ENCODE measurements around the gene IGSF21.

IGSF21 gene

GRCh38 chr1:18107369-18108298 is at the start of gene IGSF21:
TSS of gene IGSF21 (plus strand) at chr1:18107798. CDS start at chr1:18108129, 331 bp downstream.
- DNase-seq (ENCODE audit: low spot score), result no peak

DNA sequence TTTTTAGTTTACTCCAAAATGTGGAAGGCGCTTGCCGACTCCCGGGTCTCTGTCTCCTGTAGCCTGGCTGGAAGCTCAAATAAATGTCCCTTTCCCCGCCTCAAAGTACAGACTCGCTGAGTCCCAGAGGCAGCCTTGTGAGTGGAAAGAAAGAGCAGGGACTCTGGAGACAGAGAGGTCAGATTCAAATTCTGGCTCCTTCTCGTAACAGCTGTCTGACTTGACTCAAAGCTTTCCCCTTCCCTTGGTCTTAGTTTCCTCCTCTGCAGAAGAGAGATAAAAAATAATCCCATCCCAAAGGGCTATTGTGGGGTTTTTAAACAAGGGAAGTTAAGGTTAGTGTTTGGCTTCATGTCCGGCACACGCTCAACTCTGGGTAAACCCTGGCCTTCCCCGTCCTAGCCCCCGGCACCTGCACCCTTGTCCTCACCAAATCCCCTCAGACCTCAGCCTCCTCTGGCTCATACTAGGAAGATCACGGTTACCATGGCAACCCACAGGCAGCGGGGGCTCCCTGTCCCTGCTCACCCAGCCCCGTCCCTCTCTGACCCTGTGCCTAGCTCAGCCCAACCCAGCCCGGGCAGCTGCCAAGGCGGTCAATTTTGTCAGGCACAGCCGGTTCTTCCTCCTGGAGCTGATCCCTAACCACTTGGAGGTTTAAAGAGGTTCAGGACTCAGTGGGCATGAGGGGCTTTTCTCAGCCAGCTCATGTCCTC is 49.2 kb upstream of the IGSF21 start:
- no peak for DNase-seq (ENCODE audit: low spot score)

- no peak for DNase-seq (ENCODE audit: low spot score)
Observed at GRCh38 chr1:18058981-18059605, 48.5 kb upstream of the IGSF21 start.

DNA sequence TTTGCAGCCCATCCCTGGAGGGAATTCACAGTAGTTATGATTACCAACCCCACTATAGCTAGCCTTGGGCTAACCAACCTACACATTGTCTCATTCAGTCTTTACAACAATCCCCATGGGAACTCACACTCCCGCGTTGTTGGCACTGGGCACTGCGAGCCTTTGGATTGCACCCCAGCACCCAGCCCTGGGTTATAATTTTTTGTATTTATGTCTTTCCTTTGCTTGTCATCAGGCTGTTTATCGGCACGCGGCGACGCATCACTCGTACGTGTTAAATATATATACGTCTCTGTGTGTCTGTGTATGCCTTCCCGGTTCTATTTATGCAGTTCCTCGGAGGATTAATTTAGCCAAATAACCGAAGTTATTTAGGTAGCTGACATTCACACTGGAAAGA is 47.2 kb upstream of the IGSF21 start:
- no peak for DNase-seq (ENCODE audit: low spot score)

DNA sequence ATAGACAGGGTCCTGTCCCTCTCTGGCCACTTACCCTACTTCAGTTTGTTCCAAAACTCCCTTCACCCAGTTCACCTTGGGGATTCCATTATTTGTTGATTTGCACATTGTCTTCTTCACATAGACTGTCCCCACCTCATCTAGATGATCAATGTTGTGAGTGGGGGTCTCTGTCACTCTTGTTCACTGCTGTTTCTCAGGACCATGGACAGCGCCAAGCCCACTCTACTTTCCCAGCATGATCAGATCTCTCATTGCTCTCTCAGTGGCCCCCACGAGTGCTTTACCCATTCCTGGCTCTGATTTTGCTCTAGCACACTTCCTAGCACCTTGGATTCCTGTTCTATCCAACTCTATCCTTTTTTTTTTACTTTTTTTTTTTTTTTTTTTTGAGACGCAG is 45.4 kb upstream of the IGSF21 start:
- DNase-seq (ENCODE audit: low spot score), result no peak

DNA sequence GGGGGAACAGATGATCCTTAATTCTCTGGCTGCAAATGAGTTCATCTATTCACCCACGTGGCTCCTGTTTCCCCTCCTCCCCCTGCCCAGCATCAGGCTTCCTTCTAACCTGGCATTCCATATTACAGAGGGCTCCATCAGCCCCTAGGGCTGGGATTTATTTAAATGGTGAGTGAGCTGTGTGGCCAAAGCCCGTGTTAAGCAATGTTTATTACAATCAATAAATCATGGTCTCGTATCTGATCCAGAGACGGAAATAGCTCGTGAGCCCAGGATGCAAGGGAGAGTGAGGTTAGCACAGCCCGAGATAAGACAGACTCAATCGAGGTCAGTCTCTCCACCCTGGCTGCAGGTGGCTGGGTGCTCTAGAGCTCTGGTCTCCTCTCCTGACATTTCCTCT is 43.1 kb upstream of the IGSF21 start:
- no peak for DNase-seq (ENCODE audit: low spot score)

GRCh38 chr1:18066576-18066975 is 41.0 kb upstream of the IGSF21 start:
- no peak for DNase-seq (ENCODE audit: low spot score)

DNA sequence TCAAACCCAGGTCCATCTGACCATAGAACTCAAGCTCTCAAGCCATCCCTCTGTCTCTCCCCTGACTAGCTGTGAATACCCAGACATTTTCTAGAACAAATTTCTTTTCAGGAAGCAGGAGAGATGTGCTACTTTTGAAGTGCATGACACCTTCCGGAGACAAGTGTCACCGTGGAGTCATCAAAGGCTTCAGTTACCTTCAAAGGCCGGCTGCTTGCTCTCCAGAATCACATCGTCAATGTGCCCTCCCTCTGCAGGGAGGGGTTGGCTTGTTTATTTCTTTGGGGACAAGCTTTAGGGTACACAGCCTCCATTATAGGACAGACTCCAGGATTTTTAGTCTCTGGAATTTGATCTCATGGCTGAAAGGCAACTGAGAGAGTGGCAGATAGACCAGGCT is 37.7 kb upstream of the IGSF21 start:
- no peak for DNase-seq (ENCODE audit: low spot score)

GRCh38 chr1:18072066-18072465 is 35.5 kb upstream of the IGSF21 start:
- no peak for DNase-seq (ENCODE audit: low spot score)

GRCh38 chr1:18073066-18073642 is 34.4 kb upstream of the IGSF21 start:
- no peak for DNase-seq (ENCODE audit: low spot score)

DNA sequence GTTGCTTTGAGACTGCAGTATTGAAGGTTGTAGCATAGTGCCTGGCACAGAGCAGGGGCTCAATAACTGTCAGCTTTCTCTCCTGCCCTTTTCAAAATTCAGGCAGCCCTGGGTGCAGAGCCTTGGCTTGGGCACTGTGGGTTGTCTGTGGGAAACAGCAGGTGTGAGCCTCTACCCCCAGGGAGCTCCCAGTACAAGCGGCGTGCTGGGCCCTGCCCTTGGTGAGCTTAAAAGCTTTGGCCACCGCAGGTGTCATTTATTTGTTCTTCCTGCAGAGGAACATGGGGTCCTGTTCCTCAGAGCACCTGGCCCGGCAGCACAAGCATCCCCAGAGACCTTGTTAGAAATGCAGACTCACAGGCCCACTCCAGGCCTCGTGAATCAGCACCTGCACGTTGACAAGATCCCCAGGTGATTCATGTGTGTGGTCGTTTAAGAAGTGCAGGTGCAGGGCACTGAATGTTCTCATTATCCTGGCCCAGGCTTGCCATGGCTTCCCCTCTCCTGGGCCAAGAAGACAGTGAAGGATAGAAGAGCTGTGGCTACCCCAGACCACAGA is 29.9 kb upstream of the IGSF21 start:
- no peak for DNase-seq (ENCODE audit: low spot score)

GRCh38 chr1:18079941-18080735 is 27.5 kb upstream of the IGSF21 start:
- no peak for DNase-seq (ENCODE audit: low spot score)

GRCh38 chr1:18085387-18086074 is 22.1 kb upstream of the IGSF21 start:
- no peak for DNase-seq (ENCODE audit: low spot score)

- no peak for DNase-seq (ENCODE audit: low spot score)
Observed at GRCh38 chr1:18088077-18088594, 19.5 kb upstream of the IGSF21 start.

- no peak for DNase-seq (ENCODE audit: low spot score)
Observed at GRCh38 chr1:18089488-18089887, 18.1 kb upstream of the IGSF21 start.

- DNase-seq (ENCODE audit: low spot score), result no peak
Observed at GRCh38 chr1:18090636-18091035, 17.0 kb upstream of the IGSF21 start.

GRCh38 chr1:18091660-18092446 is 15.7 kb upstream of the IGSF21 start:
- DNase-seq (ENCODE audit: low spot score), result no peak

DNA sequence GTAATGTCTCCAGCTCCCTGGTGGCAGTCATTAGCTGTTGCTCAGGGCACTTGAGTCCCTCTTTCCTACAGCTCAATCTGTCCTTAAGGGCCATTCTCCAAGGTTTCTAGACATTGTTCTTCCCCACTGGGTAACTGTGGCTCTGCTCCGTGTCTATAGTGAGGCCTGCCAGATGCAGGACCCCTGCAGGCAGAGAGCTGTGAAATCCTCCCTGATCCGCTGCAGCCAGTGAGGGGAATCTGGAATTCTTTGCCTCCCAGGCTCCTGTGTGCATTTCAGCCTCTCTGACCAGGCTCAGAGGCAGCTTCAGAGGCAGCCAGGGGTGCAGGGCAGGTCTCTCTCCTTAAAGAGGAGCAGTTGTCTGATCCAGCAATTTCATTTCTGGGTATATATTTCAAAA is 14.4 kb upstream of the IGSF21 start:
- DNase-seq (ENCODE audit: low spot score), result no peak

GRCh38 chr1:18093646-18094045 is 14.0 kb upstream of the IGSF21 start:
- no peak for DNase-seq (ENCODE audit: low spot score)

GRCh38 chr1:18094096-18094495 is 13.5 kb upstream of the IGSF21 start:
- no peak for DNase-seq (ENCODE audit: low spot score)

Data from globus pallidus (tissue), 1 donor.